Panc1 (cell line): ENCODE measurements around the gene PEX16. TPM values are rescaled to one million over a fixed set of nuclear protein-coding genes. Genes with fewer than 3 reads are reported as not detected.
"Not testable (repeated sequence)": the region's sequence is repeated elsewhere in the genome, so short reads cannot be mapped to it uniquely, and the experiment has no call there.

ENCODE experiments used
- ATAC-seq: fragments of 200-7000 bp; cut with Tn5 transposase; 2 replicates; pipeline ENCODE4 v1.9.1; 2020; ENCODE audit warnings: mild to moderate bottlenecking, moderate library complexity
- BruUV-seq: library from RNA; stranded (reverse); fragments of 400-500 nt; replicated peaks from 2 replicates; lab custom pipeline; 2021; lab: Mats Ljungman, UMichigan
- CTCF ChIA-PET: fragments of 300-600 bp; sonication (Branson Sonifier 250); formaldehyde crosslinking; loops from one replicate; lab custom pipeline; 2022; ENCODE audit warnings: antibody characterized with exemption; lab: Charles Lee
- POLR2A ChIA-PET: fragments of 300-600 bp; sonication (Branson Sonifier 250); formaldehyde crosslinking; loops from one replicate; lab custom pipeline; 2022; ENCODE audit warnings: antibody characterized with exemption; lab: Charles Lee
- DNase-seq: peaks from one replicate; pipeline ENCODE4 v3.0.0-alpha.2; 2010; ENCODE audit warnings: low read depth, low spot score
- H3K27ac ChIP-seq: 2 replicates; pipeline ENCODE4 v1.5.1; 2011; ENCODE audit warnings: mild to moderate bottlenecking, low read length, inconsistent platforms
- H3K27me3 ChIP-seq: fragments of 200-500 bp; sonication (Bioruptor generic); 2 replicates; pipeline ENCODE4 v1.6.0; 2014; ENCODE audit warnings: low read length, inconsistent platforms; ENCODE audit not compliant: control insufficient read depth, insufficient read depth
- H3K36me3 ChIP-seq: fragments of 200-500 bp; sonication (Bioruptor generic); 2 replicates; pipeline ENCODE4 v1.5.1; 2014; ENCODE audit warnings: inconsistent platforms, mild to moderate bottlenecking, low read length, moderate library complexity; ENCODE audit not compliant: control insufficient read depth, insufficient read depth
- H3K4me1 ChIP-seq: 2 replicates; pipeline ENCODE4 v1.5.1; 2011; ENCODE audit warnings: inconsistent platforms, mild to moderate bottlenecking, low read length, moderate library complexity; ENCODE audit not compliant: control insufficient read depth, insufficient read depth
- H3K4me3 ChIP-seq, 2 experiments: 2 replicates each; pipeline ENCODE4 v1.5.1; 2011 to 2012; ENCODE audit warnings: low read depth in 2 of 2, low read length in 2 of 2, mild to moderate bottlenecking in 2 of 2, inconsistent platforms in 1 of 2, moderate library complexity in 1 of 2
- H3K9me3 ChIP-seq: fragments of 200-500 bp; sonication (Bioruptor generic); 2 replicates; pipeline ENCODE4 v1.5.1; 2014; ENCODE audit warnings: low read depth, mild to moderate bottlenecking, inconsistent platforms, low read length, moderate library complexity; ENCODE audit not compliant: control insufficient read depth, insufficient read depth
- CTCF ChIP-seq: fragments of 450-650 bp; IDR thresholded peaks from 2 replicates; pipeline ENCODE4 v1.5.1; 2017; ENCODE audit warnings: mild to moderate bottlenecking
- POLR2AphosphoS5 ChIP-seq: IDR thresholded peaks from 2 replicates; pipeline ENCODE4 v1.6.1; 2012; ENCODE audit warnings: mild to moderate bottlenecking, low read depth, low read length, moderate library complexity
- REST ChIP-seq, 2 experiments: IDR thresholded peaks; 2 replicates each; pipeline ENCODE4 v1.6.1; 2011 to 2012; ENCODE audit warnings: low read depth in 2 of 2, control low read depth in 1 of 2, low read length in 1 of 2, mild to moderate bottlenecking in 1 of 2, moderate library complexity in 1 of 2; ENCODE audit not compliant: insufficient read depth in 1 of 2
- SIN3A ChIP-seq: IDR thresholded peaks from 2 replicates; pipeline ENCODE4 v1.6.1; 2012; ENCODE audit warnings: low read depth, mild to moderate bottlenecking, low read length, moderate library complexity, borderline replicate concordance; ENCODE audit not compliant: insufficient read depth
- TCF7L2 ChIP-seq: IDR thresholded peaks from 2 replicates; pipeline ENCODE4 v1.6.1; 2011; ENCODE audit warnings: mild to moderate bottlenecking, low read depth, low read length, inconsistent platforms
- in situ Hi-C: cut with HindIII; loops from 2 replicates; pipeline ENCODE4 v1.10.0; 2016; ENCODE audit warnings: low sequenced_read_pairs, low pct_unique_long_range_greater_than_20kb
- intact Hi-C: fragments of 100-400 bp; cut with micrococcal nuclease; formaldehyde crosslinking; loops from one replicate; pipeline ENCODE4 v1.10.0; 2022; ENCODE audit not compliant: unreplicated experiment
- total RNA-seq: library from RNA; stranded (reverse); gene quantifications from one replicate; pipeline ENCODE4 v1.2.1, GENCODE V29; 2021; ENCODE audit not compliant: unreplicated experiment

The PEX16 gene
- total RNA-seq, 1 experiment from 2014 or later: 37.5 TPM

- no peaks in the 10 kb centered on the region for H3K4me1 ChIP-seq
- CTCF ChIA-PET: no interaction called here
- POLR2A ChIA-PET: interaction anchor here (0.7 kb wide), 1 partner anchor 1689 kb away, joined by 8 read pairs; no protein-coding TSS in a partner anchor
Observed at GRCh38 chr11:45906096-45906682, 11.5 kb downstream of the PEX16 start.

GRCh38 chr11:45905576-45905975 is 12.1 kb downstream of the PEX16 start:
- H3K4me1 ChIP-seq, BruUV-seq, intact Hi-C loops, H3K27me3 ChIP-seq, in situ Hi-C loops, H3K36me3 ChIP-seq, POLR2A ChIA-PET, H3K9me3 ChIP-seq, H3K27ac ChIP-seq, ATAC-seq, CTCF ChIA-PET, DNase-seq, H3K4me3 ChIP-seq: not testable (repeated sequence)

More at GRCh38 chr11:45906096-45906682, 11.5 kb downstream of the PEX16 start:
- Histone ChIP-seq H3K27ac (no peak overlapping the region), H3K36me3 (no peaks in the 10 kb centered on the region), H3K9me3 (no peaks in the 10 kb centered on the region), H3K27me3 (no peaks in the 10 kb centered on the region), H3K4me3 (no peak overlapping the region)
- intact Hi-C loops: no loop called here
- TF ChIP-seq CTCF (no peak), REST (IDR thresholded peaks at IDR 0.05; ENCODE audit: insufficient read depth in 1 of 2, low read depth in 2 of 2, low read length in 1 of 2) (no peak), SIN3A (no peak), POLR2AphosphoS5 (no peak), TCF7L2 (no peak)
- no TSS peak for BruUV-seq
- in situ Hi-C loops: no loop called here
- DNase-seq: no peak
- ATAC-seq: no peak

GRCh38 chr11:45905095-45905494 is 12.6 kb downstream of the PEX16 start:
- H3K36me3 ChIP-seq: no peaks in the 10 kb centered on the region
- H3K9me3 ChIP-seq: no peaks in the 10 kb centered on the region
- CTCF ChIA-PET: no interaction called here
- in situ Hi-C loops (no loop called here), intact Hi-C loops (no loop called here)
- POLR2A ChIA-PET: no interaction called here
- H3K27me3 ChIP-seq: no peaks in the 10 kb centered on the region
- H3K4me3 ChIP-seq: no peak overlapping the region
- H3K4me1 ChIP-seq: no peaks in the 10 kb centered on the region
- no TSS peak for BruUV-seq
- DNase-seq: no peak
- no peak overlapping the region for H3K27ac ChIP-seq
- no peak for ATAC-seq
- TF ChIP-seq TCF7L2: no peak
- no peak for TF ChIP-seq REST (IDR thresholded peaks at IDR 0.05; ENCODE audit: insufficient read depth in 1 of 2, low read depth in 2 of 2, low read length in 1 of 2)
- TF ChIP-seq SIN3A: no peak
- TF ChIP-seq CTCF: no peak
- no peak for TF ChIP-seq POLR2AphosphoS5
